SK-N-SH treated with all-trans-retinoic acid at 6 μM for 48 hours (cell line): ENCODE data around the gene CHST11.

Experiments
- ATAC-seq: fragments of 200-7000 bp; cut with Tn5 transposase; 3 replicates; pipeline ENCODE4 v1.9.1; 2020; ENCODE audit warnings: mild to moderate bottlenecking, moderate library complexity
- ARNTL ChIP-seq: fragments of 450-650 bp; formaldehyde crosslinking; IDR thresholded peaks from 2 replicates; pipeline ENCODE4 v1.5.0; 2020; ENCODE audit warnings: low read depth, mild to moderate bottlenecking, moderate library complexity, borderline replicate concordance
- BACH2 ChIP-seq: fragments of 250-450 bp; sonication (Bioruptor Pico); IDR thresholded peaks from 2 replicates; pipeline ENCODE4 v1.9.0; 2021; ENCODE audit warnings: mild to moderate bottlenecking, borderline replicate concordance
- CREB5 ChIP-seq: fragments of 250-450 bp; sonication (Bioruptor Pico); IDR thresholded peaks from 2 replicates; pipeline ENCODE4 v1.5.1; 2020; ENCODE audit warnings: low read depth, mild to moderate bottlenecking, moderate library complexity
- CSDC2 ChIP-seq: fragments of 250-450 bp; sonication (Bioruptor Pico); IDR thresholded peaks from 2 replicates; pipeline ENCODE4 v1.5.0; 2020; ENCODE audit warnings: mild to moderate bottlenecking, moderate library complexity
- CSRNP3 ChIP-seq: fragments of 250-450 bp; sonication (Bioruptor Pico); IDR thresholded peaks from 2 replicates; pipeline ENCODE4 v1.5.1; 2021; ENCODE audit warnings: mild to moderate bottlenecking, moderate library complexity
- ISL1 ChIP-seq: fragments of 250-450 bp; sonication (Bioruptor Pico); IDR thresholded peaks from 2 replicates; pipeline ENCODE4 v2.1.2; 2022; ENCODE audit warnings: mild to moderate bottlenecking, moderate library complexity
- OSR1 ChIP-seq: fragments of 250-450 bp; sonication (Bioruptor Pico); IDR thresholded peaks from 2 replicates; pipeline ENCODE4 v1.8.0; 2022; ENCODE audit warnings: moderate library complexity, mild to moderate bottlenecking, inconsistent platforms
- PATZ1 ChIP-seq: fragments of 250-450 bp; sonication (Bioruptor Pico); IDR thresholded peaks from 2 replicates; pipeline ENCODE4 v1.8.0; 2020; ENCODE audit warnings: mild to moderate bottlenecking, moderate library complexity, borderline replicate concordance
- POU6F1 ChIP-seq: fragments of 250-450 bp; sonication (Bioruptor Pico); IDR thresholded peaks from 2 replicates; pipeline ENCODE4 v1.8.0; 2021; ENCODE audit warnings: low read depth, mild to moderate bottlenecking, moderate library complexity, borderline replicate concordance
- PPARA ChIP-seq: fragments of 250-450 bp; sonication (Bioruptor Pico); IDR thresholded peaks from 2 replicates; pipeline ENCODE4 v1.5.0; 2020; ENCODE audit warnings: mild to moderate bottlenecking, borderline replicate concordance
- RARB ChIP-seq: fragments of 250-450 bp; sonication (Bioruptor Pico); IDR thresholded peaks from 2 replicates; pipeline ENCODE4 v1.8.0; 2021; ENCODE audit warnings: mild to moderate bottlenecking, moderate library complexity
- SNAI2 ChIP-seq: fragments of 250-450 bp; sonication (Bioruptor Pico); IDR thresholded peaks from 2 replicates; pipeline ENCODE4 v1.5.0; 2020; ENCODE audit warnings: mild to moderate bottlenecking, moderate library complexity
- TCF4 ChIP-seq: fragments of 250-450 bp; sonication (Bioruptor Pico); IDR thresholded peaks from 2 replicates; pipeline ENCODE4 v1.8.0; 2021; ENCODE audit warnings: mild to moderate bottlenecking, moderate library complexity, borderline replicate concordance
- TOX ChIP-seq: fragments of 250-450 bp; sonication (Bioruptor Pico); IDR thresholded peaks from 2 replicates; pipeline ENCODE4 v1.8.0; 2021; ENCODE audit warnings: mild to moderate bottlenecking, moderate library complexity, borderline replicate concordance
- TSHZ2 ChIP-seq: fragments of 250-450 bp; sonication (Bioruptor Pico); IDR thresholded peaks from 2 replicates; pipeline ENCODE4 v1.5.0; 2020; ENCODE audit warnings: mild to moderate bottlenecking, moderate library complexity
- ZC3H10 ChIP-seq: fragments of 250-450 bp; sonication (Bioruptor Pico); IDR thresholded peaks from 2 replicates; pipeline ENCODE4 v1.5.1; 2021; ENCODE audit warnings: mild to moderate bottlenecking, moderate library complexity
- ZFP3 ChIP-seq: fragments of 250-450 bp; sonication (Bioruptor Pico); IDR thresholded peaks from 2 replicates; pipeline ENCODE4 v1.5.0; 2020; ENCODE audit warnings: mild to moderate bottlenecking, moderate library complexity
- ZFP30 ChIP-seq: fragments of 450-650 bp; formaldehyde crosslinking; IDR thresholded peaks from 2 replicates; pipeline ENCODE4 v1.5.0; 2022; ENCODE audit warnings: mild to moderate bottlenecking, moderate library complexity
- ZNF565 ChIP-seq: fragments of 450-650 bp; formaldehyde crosslinking; conservative IDR thresholded peaks from 2 replicates; pipeline ENCODE4 v1.5.0; 2020; ENCODE audit warnings: low read depth, mild to moderate bottlenecking, moderate library complexity
- ZNF8 ChIP-seq: fragments of 450-650 bp; formaldehyde crosslinking; IDR thresholded peaks from 2 replicates; pipeline ENCODE4 v1.5.0; 2020; ENCODE audit warnings: mild to moderate bottlenecking, moderate library complexity

CHST11 gene

GRCh38 chr12:104538891-104539462 lies 82.2 kb downstream of the CHST11 start:
- TF ChIP-seq ISL1 (no peak), CSDC2 (no peak), CSRNP3 (CRISPR knock-in tag) (no peak), SNAI2 (CRISPR knock-in tag) (no peak), RARB (CRISPR knock-in tag) (no peak), ZFP3 (CRISPR knock-in tag) (no peak), ARNTL (CRISPR knock-in tag) (no peak), BACH2 (no peak), OSR1 (CRISPR knock-in tag) (no peak), TOX (CRISPR knock-in tag) (no peak), ZNF565 (CRISPR knock-in tag) (no peak), TCF4 (CRISPR knock-in tag) (no peak), CREB5 (CRISPR knock-in tag) (no peak), TSHZ2 (CRISPR knock-in tag) (no peak), PATZ1 (CRISPR knock-in tag) (no peak)
- ATAC-seq, result no peak

GRCh38 chr12:104544836-104545235 lies 88.1 kb downstream of the CHST11 start:
- ATAC-seq, result no peak
- no peak for TF ChIP-seq ZC3H10 (CRISPR knock-in tag)
- no peak for TF ChIP-seq RARB (CRISPR knock-in tag)
- TF ChIP-seq CSRNP3 (CRISPR knock-in tag), result no peak
- no peak for TF ChIP-seq ARNTL (CRISPR knock-in tag)
- TF ChIP-seq ZNF565 (CRISPR knock-in tag), result no peak
- TF ChIP-seq CREB5 (CRISPR knock-in tag), result no peak
- no peak for TF ChIP-seq CSDC2
- no peak for TF ChIP-seq ZFP30 (CRISPR knock-in tag)
- TF ChIP-seq PATZ1 (CRISPR knock-in tag), result no peak
- no peak for TF ChIP-seq ZNF8 (CRISPR knock-in tag)
- TF ChIP-seq ZFP3 (CRISPR knock-in tag), result no peak
- TF ChIP-seq POU6F1, result no peak
- TF ChIP-seq TSHZ2 (CRISPR knock-in tag), result no peak
- TF ChIP-seq PPARA (CRISPR knock-in tag), result no peak
- TF ChIP-seq OSR1 (CRISPR knock-in tag), result no peak
